GM12878 (cell line): ENCODE measurements around the gene LPCAT3. TPM values are rescaled to one million over a fixed set of nuclear protein-coding genes. Genes with fewer than 3 reads are reported as not detected.

ENCODE experiments used
- BCL11A ChIP-seq: IDR thresholded peaks from 2 replicates; pipeline ENCODE4 v1.6.1; 2011; ENCODE audit warnings: low read depth, low read length
- KAT2A ChIP-seq: conservative IDR thresholded peaks from 2 replicates; pipeline ENCODE4 v1.6.1; 2011; ENCODE audit warnings: low read depth, low read length; ENCODE audit not compliant: control insufficient read depth
- KDM1A ChIP-seq: fragments of 200-600 bp; sonication (generic); IDR thresholded peaks from 2 replicates; pipeline ENCODE4 v1.6.1; 2016; ENCODE audit warnings: borderline replicate concordance
- KLF5 ChIP-seq: fragments of 450-650 bp; IDR thresholded peaks from 2 replicates; pipeline ENCODE4 v1.6.1; 2014; ENCODE audit warnings: mild to moderate bottlenecking; ENCODE audit not compliant: partially characterized antibody
- MTA3 ChIP-seq: IDR thresholded peaks from 2 replicates; pipeline ENCODE4 v1.6.1; 2012; ENCODE audit warnings: low read length, inconsistent platforms, borderline replicate concordance
- NFYA ChIP-seq: IDR thresholded peaks from 2 replicates; pipeline ENCODE4 v1.6.1; 2011; ENCODE audit warnings: low read depth, mild to moderate bottlenecking, low read length, improper control_type of control experiment, borderline replicate concordance
- WRNIP1 ChIP-seq: IDR thresholded peaks from 2 replicates; pipeline ENCODE4 v1.6.1; 2011; ENCODE audit warnings: low read depth, low read length, improper control_type of control experiment, borderline replicate concordance
- ZBTB40 ChIP-seq: fragments of 450-650 bp; IDR thresholded peaks from 2 replicates; pipeline ENCODE4 v1.6.1; 2016; ENCODE audit warnings: mild to moderate bottlenecking, moderate library complexity, borderline replicate concordance
- ZNF24 ChIP-seq: fragments of 450-650 bp; IDR thresholded peaks from 2 replicates; pipeline ENCODE4 v1.6.1; 2017; ENCODE audit warnings: antibody characterized with exemption, mild to moderate bottlenecking
- polyA plus RNA-seq, 11 experiments: library from polyadenylated mRNA; depleted of rRNA in 4 of 11; unstranded in 6 of 11; stranded (reverse) in 5 of 11; fragments of >200 nt; fragmentation: Nextera tagmentation in 4 of 11; fragmentation: Illumina TruSeq in 1 of 11; extraction: Ambion mirVana in 4 of 11; extraction: Trizol in 1 of 11; gene quantifications; 1 replicate in 1 of 11; 2 replicates in 10 of 11; pipeline versions ENCODE4 v1.2.1 to v1.2.3, GENCODE V29; 2011 to 2016; ENCODE audit warnings: inconsistent platforms in 2 of 11, missing spikeins in 2 of 11, low read depth in 1 of 11
- total RNA-seq, 4 experiments: library from RNA; depleted of rRNA in 3 of 4; stranded (reverse); fragments of >200 nt in 3 of 4; fragmentation: Illumina TruSeq in 1 of 4; extraction: Trizol in 1 of 4; gene quantifications; 2 replicates each; pipeline versions ENCODE4 v1.2.1 to v1.2.3, GENCODE V29; 2013 to 2021

Gene LPCAT3
- total and polyA plus RNA-seq, 10 of the 15 experiments (the other 5 are each of a cell fraction or from before 2014, with no cell fraction given) = 2.6 to 48.3 (median 23.0) TPM

GRCh38 chr12:6954316-6955107, 63.8 kb downstream of the LPCAT3 start (continued):
- no peak for TF ChIP-seq ZBTB40
- TF ChIP-seq BCL11A = 0 out of 2 replicates have a peak, but pooled peaks have one; percentile 9
- no peak for TF ChIP-seq KDM1A
- TF ChIP-seq KLF5 = no peak
- no peak for TF ChIP-seq NFYA
- no peak for TF ChIP-seq KAT2A
- TF ChIP-seq ZNF24 = no peak
- TF ChIP-seq WRNIP1 = no peak
- no peak for TF ChIP-seq MTA3
